ENCODE measurements around the gene TMCC2.

Gene TMCC2

GRCh38 chr1:205190845-205191577 is 36.7 kb upstream of the TMCC2 start:
- H3K4me1 ChIP-seq (ENCODE audit: control insufficient read depth in 1 of 2, insufficient read depth in 2 of 2, low read length in 2 of 2) = peaks cover 0 to 6% of the 10 kb centered on the region in 2 donors
- H3K4me3 ChIP-seq (ENCODE audit: low read depth in 1 of 2, low read length in 2 of 2) = no peak overlapping the region
- H3K9me3 ChIP-seq (ENCODE audit: control insufficient read depth in 1 of 2, low read length in 2 of 2) = no peaks in the 10 kb centered on the region
- H3K9ac ChIP-seq (ENCODE audit: low read depth in 1 of 2, low read length in 2 of 2) = no peak overlapping the region
- no peak overlapping the region for H3K27ac ChIP-seq (ENCODE audit: low read depth, low read length)
- no peaks in the 10 kb centered on the region for H3K27me3 ChIP-seq (ENCODE audit: control insufficient read depth in 1 of 2, insufficient read depth in 2 of 2, low read length in 2 of 2)
- H3K36me3 ChIP-seq (ENCODE audit: control insufficient read depth in 1 of 2, insufficient read depth in 2 of 2, low read length in 2 of 2) = peaks cover 0 to 5% of the 10 kb centered on the region in 2 donors

DNA sequence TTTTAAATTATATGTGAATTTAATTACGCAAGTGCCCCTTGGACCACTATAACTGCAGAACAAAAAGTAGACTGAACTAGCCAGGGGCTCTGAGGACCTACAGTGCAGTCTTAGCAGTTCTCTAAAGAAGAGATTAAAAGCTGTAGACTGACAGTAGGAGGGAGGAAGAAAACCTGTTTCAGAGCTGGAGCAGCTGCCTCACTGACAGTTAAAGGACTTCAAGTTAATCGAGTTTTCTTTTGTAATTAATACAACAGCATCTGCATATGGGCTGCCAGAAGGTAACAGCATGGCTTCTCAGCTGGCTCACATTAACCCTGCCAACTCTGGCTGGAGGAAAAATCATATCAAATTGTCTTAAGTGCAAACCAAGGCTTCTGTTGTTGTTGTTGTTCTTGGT is 36.1 kb upstream of the TMCC2 start:
- Histone ChIP-seq H3K4me3 (ENCODE audit: low read depth in 1 of 2, low read length in 2 of 2) (no peak overlapping the region), H3K9me3 (ENCODE audit: control insufficient read depth in 1 of 2, low read length in 2 of 2) (no peaks in the 10 kb centered on the region), H3K36me3 (ENCODE audit: control insufficient read depth in 1 of 2, insufficient read depth in 2 of 2, low read length in 2 of 2) (peaks cover 0 to 5% of the 10 kb centered on the region in 2 donors), H3K4me1 (ENCODE audit: control insufficient read depth in 1 of 2, insufficient read depth in 2 of 2, low read length in 2 of 2) (peaks cover 0 to 6% of the 10 kb centered on the region in 2 donors), H3K27me3 (ENCODE audit: control insufficient read depth in 1 of 2, insufficient read depth in 2 of 2, low read length in 2 of 2) (no peaks in the 10 kb centered on the region), H3K27ac (ENCODE audit: low read depth, low read length) (no peak overlapping the region), H3K9ac (ENCODE audit: low read depth in 1 of 2, low read length in 2 of 2) (no peak overlapping the region)

DNA sequence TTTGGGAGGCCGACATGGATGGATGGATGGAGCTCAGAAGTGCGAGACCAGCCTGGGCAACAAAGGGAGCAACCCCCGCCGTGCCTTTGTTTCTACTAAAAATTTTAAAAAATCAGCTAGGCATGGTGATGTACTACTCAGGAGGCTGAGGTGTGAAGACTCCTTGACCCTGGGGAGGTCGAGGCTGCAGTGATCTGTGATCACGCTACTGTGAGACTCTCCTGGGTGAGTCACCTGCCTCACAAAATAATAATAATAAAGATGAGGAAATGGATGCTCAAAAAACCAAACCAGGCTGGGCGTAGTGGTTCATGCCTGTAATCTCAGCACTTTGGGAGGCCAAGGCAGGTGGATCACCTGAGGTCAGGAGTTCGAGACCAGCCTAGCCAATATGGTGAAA is 35.5 kb upstream of the TMCC2 start:
- no peak overlapping the region for H3K9ac ChIP-seq (ENCODE audit: low read depth in 1 of 2, low read length in 2 of 2)
- no peak overlapping the region for H3K27ac ChIP-seq (ENCODE audit: low read depth, low read length)
- no peaks in the 10 kb centered on the region for H3K27me3 ChIP-seq (ENCODE audit: control insufficient read depth in 1 of 2, insufficient read depth in 2 of 2, low read length in 2 of 2)
- peaks cover 0 to 6% of the 10 kb centered on the region in 2 donors for H3K4me1 ChIP-seq (ENCODE audit: control insufficient read depth in 1 of 2, insufficient read depth in 2 of 2, low read length in 2 of 2)
- no peak overlapping the region for H3K4me3 ChIP-seq (ENCODE audit: low read depth in 1 of 2, low read length in 2 of 2)
- no peaks in the 10 kb centered on the region for H3K9me3 ChIP-seq (ENCODE audit: control insufficient read depth in 1 of 2, low read length in 2 of 2)
- peaks cover 0 to 3% of the 10 kb centered on the region in 2 donors for H3K36me3 ChIP-seq (ENCODE audit: control insufficient read depth in 1 of 2, insufficient read depth in 2 of 2, low read length in 2 of 2)

- no peak overlapping the region for H3K27ac ChIP-seq (ENCODE audit: low read depth, low read length)
- no peaks in the 10 kb centered on the region for H3K27me3 ChIP-seq (ENCODE audit: control insufficient read depth in 1 of 2, insufficient read depth in 2 of 2, low read length in 2 of 2)
- H3K9me3 ChIP-seq (ENCODE audit: control insufficient read depth in 1 of 2, low read length in 2 of 2) = no peaks in the 10 kb centered on the region
- no peak overlapping the region for H3K4me3 ChIP-seq (ENCODE audit: low read depth in 1 of 2, low read length in 2 of 2)
- no peaks in the 10 kb centered on the region for H3K36me3 ChIP-seq (ENCODE audit: control insufficient read depth in 1 of 2, insufficient read depth in 2 of 2, low read length in 2 of 2)
- no peaks in the 10 kb centered on the region for H3K4me1 ChIP-seq (ENCODE audit: control insufficient read depth in 1 of 2, insufficient read depth in 2 of 2, low read length in 2 of 2)
- no peak overlapping the region for H3K9ac ChIP-seq (ENCODE audit: low read depth in 1 of 2, low read length in 2 of 2)
Measured at GRCh38 chr1:205199090-205199930, 28.4 kb upstream of the TMCC2 start.

- no peaks in the 10 kb centered on the region for H3K4me1 ChIP-seq (ENCODE audit: control insufficient read depth in 1 of 2, insufficient read depth in 2 of 2, low read length in 2 of 2)
- no peak overlapping the region for H3K9ac ChIP-seq (ENCODE audit: low read depth in 1 of 2, low read length in 2 of 2)
- no peaks in the 10 kb centered on the region for H3K9me3 ChIP-seq (ENCODE audit: control insufficient read depth in 1 of 2, low read length in 2 of 2)
- no peak overlapping the region for H3K27ac ChIP-seq (ENCODE audit: low read depth, low read length)
- H3K4me3 ChIP-seq (ENCODE audit: low read depth in 1 of 2, low read length in 2 of 2) = no peak overlapping the region
- H3K27me3 ChIP-seq (ENCODE audit: control insufficient read depth in 1 of 2, insufficient read depth in 2 of 2, low read length in 2 of 2) = no peaks in the 10 kb centered on the region
- H3K36me3 ChIP-seq (ENCODE audit: control insufficient read depth in 1 of 2, insufficient read depth in 2 of 2, low read length in 2 of 2) = no peaks in the 10 kb centered on the region
Measured at GRCh38 chr1:205199931-205200299, 27.8 kb upstream of the TMCC2 start.

DNA sequence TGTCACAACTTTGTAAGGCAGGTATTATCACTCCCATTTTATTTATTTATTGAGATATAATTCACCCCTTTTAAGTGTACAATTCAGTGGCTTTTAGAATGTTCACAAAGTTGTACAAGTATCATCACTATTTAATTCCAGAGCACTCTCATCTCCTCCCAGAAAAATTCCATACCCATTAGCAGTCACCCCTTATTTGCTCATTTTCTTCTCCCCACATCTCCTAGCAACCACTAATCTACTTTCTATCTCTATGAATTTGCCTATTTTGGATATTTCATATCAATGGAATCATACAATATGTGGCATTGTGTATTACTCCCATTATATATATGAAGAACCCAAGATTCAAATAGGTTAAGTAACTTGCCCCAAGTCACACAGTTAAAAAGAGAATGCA is 23.2 kb upstream of the TMCC2 start:
- Histone ChIP-seq H3K9ac (ENCODE audit: low read depth in 1 of 2, low read length in 2 of 2) (no peak overlapping the region), H3K9me3 (ENCODE audit: control insufficient read depth in 1 of 2, low read length in 2 of 2) (no peaks in the 10 kb centered on the region), H3K27ac (ENCODE audit: low read depth, low read length) (no peak overlapping the region), H3K36me3 (ENCODE audit: control insufficient read depth in 1 of 2, insufficient read depth in 2 of 2, low read length in 2 of 2) (no peaks in the 10 kb centered on the region), H3K4me1 (ENCODE audit: control insufficient read depth in 1 of 2, insufficient read depth in 2 of 2, low read length in 2 of 2) (peaks cover 0 to 3% of the 10 kb centered on the region in 2 donors), H3K27me3 (ENCODE audit: control insufficient read depth in 1 of 2, insufficient read depth in 2 of 2, low read length in 2 of 2) (no peaks in the 10 kb centered on the region), H3K4me3 (ENCODE audit: low read depth in 1 of 2, low read length in 2 of 2) (no peak overlapping the region)

GRCh38 chr1:205205055-205205454 is 22.7 kb upstream of the TMCC2 start:
- H3K9ac ChIP-seq (ENCODE audit: low read depth in 1 of 2, low read length in 2 of 2) = no peak overlapping the region
- H3K36me3 ChIP-seq (ENCODE audit: control insufficient read depth in 1 of 2, insufficient read depth in 2 of 2, low read length in 2 of 2) = no peaks in the 10 kb centered on the region
- no peak overlapping the region for H3K27ac ChIP-seq (ENCODE audit: low read depth, low read length)
- peaks cover 2 to 5% of the 10 kb centered on the region in 2 donors for H3K4me1 ChIP-seq (ENCODE audit: control insufficient read depth in 1 of 2, insufficient read depth in 2 of 2, low read length in 2 of 2)
- H3K9me3 ChIP-seq (ENCODE audit: control insufficient read depth in 1 of 2, low read length in 2 of 2) = no peaks in the 10 kb centered on the region
- H3K4me3 ChIP-seq (ENCODE audit: low read depth in 1 of 2, low read length in 2 of 2) = no peak overlapping the region
- no peaks in the 10 kb centered on the region for H3K27me3 ChIP-seq (ENCODE audit: control insufficient read depth in 1 of 2, insufficient read depth in 2 of 2, low read length in 2 of 2)

GRCh38 chr1:205208811-205209210 is 18.9 kb upstream of the TMCC2 start:
- Histone ChIP-seq H3K9ac (ENCODE audit: low read depth in 1 of 2, low read length in 2 of 2) (no peak overlapping the region), H3K4me3 (ENCODE audit: low read depth in 1 of 2, low read length in 2 of 2) (no peak overlapping the region), H3K27ac (ENCODE audit: low read depth, low read length) (no peak overlapping the region), H3K9me3 (ENCODE audit: control insufficient read depth in 1 of 2, low read length in 2 of 2) (no peaks in the 10 kb centered on the region), H3K36me3 (ENCODE audit: control insufficient read depth in 1 of 2, insufficient read depth in 2 of 2, low read length in 2 of 2) (no peaks in the 10 kb centered on the region), H3K4me1 (ENCODE audit: control insufficient read depth in 1 of 2, insufficient read depth in 2 of 2, low read length in 2 of 2) (peaks cover 10 to 16% of the 10 kb centered on the region in 2 donors), H3K27me3 (ENCODE audit: control insufficient read depth in 1 of 2, insufficient read depth in 2 of 2, low read length in 2 of 2) (no peaks in the 10 kb centered on the region)

DNA sequence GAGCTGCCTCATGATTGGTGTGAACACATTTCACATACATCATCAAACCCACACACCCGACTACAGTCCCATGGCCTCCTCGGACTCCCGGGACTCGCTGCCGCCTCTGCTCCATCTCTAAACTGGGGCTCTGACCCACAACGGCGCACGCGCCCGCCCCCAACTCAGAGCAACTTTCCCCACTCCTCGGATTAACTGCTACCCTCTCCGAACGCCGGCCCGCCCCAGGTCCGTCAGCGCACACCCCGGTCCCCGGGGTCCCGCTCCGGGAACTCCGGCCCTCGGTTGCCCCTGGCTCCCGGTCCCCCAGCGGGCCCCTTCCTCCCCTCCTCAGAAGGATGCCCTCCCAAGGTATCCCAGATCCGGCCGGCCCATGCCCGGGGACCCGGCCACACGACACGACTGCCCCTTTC is 17.0 kb upstream of the TMCC2 start:
- H3K36me3 ChIP-seq (ENCODE audit: control insufficient read depth in 1 of 2, insufficient read depth in 2 of 2, low read length in 2 of 2) = no peaks in the 10 kb centered on the region
- H3K27ac ChIP-seq (ENCODE audit: low read depth, low read length) = peak overlapping the region; percentile 82
- peak overlapping the region; percentile 85 to 92 for H3K9ac ChIP-seq (ENCODE audit: low read depth in 1 of 2, low read length in 2 of 2)
- peaks cover 10 to 16% of the 10 kb centered on the region in 2 donors for H3K4me1 ChIP-seq (ENCODE audit: control insufficient read depth in 1 of 2, insufficient read depth in 2 of 2, low read length in 2 of 2)
- H3K9me3 ChIP-seq (ENCODE audit: control insufficient read depth in 1 of 2, low read length in 2 of 2) = no peaks in the 10 kb centered on the region
- peak overlapping the region; percentile 92 to 95 for H3K4me3 ChIP-seq (ENCODE audit: low read depth in 1 of 2, low read length in 2 of 2)
- H3K27me3 ChIP-seq (ENCODE audit: control insufficient read depth in 1 of 2, insufficient read depth in 2 of 2, low read length in 2 of 2) = no peaks in the 10 kb centered on the region

GRCh38 chr1:205211169-205211838 is 16.4 kb upstream of the TMCC2 start, which contains the start of gene DSTYK:
Gene DSTYK, minus strand, starts transcription at chr1:205211702. Its CDS starts 167 bp downstream, at chr1:205211535.
- Histone ChIP-seq H3K4me1 (ENCODE audit: control insufficient read depth in 1 of 2, insufficient read depth in 2 of 2, low read length in 2 of 2) (peaks cover 10 to 16% of the 10 kb centered on the region in 2 donors), H3K27me3 (ENCODE audit: control insufficient read depth in 1 of 2, insufficient read depth in 2 of 2, low read length in 2 of 2) (no peaks in the 10 kb centered on the region), H3K9ac (ENCODE audit: low read depth in 1 of 2, low read length in 2 of 2) (peak within 1 kb of the TSS; percentile 85 to 92), H3K4me3 (ENCODE audit: low read depth in 1 of 2, low read length in 2 of 2) (peak within 1 kb of the TSS; percentile 92 to 95), H3K36me3 (ENCODE audit: control insufficient read depth in 1 of 2, insufficient read depth in 2 of 2, low read length in 2 of 2) (no peaks in the 10 kb centered on the region), H3K9me3 (ENCODE audit: control insufficient read depth in 1 of 2, low read length in 2 of 2) (no peaks in the 10 kb centered on the region), H3K27ac (ENCODE audit: low read depth, low read length) (peak within 1 kb of the TSS; percentile 82)
